ENCODE measurements around the gene PANK4. TPM values are rescaled to one million over a fixed set of nuclear protein-coding genes. Genes with fewer than 3 reads are reported as not detected.
"Not testable (repeated sequence)": the region's sequence is repeated elsewhere in the genome, so short reads cannot be mapped to it uniquely, and the experiment has no call there.

Gene PANK4
- total RNA-seq, 1 experiment from 2014 or later: 45.6 TPM

DNA sequence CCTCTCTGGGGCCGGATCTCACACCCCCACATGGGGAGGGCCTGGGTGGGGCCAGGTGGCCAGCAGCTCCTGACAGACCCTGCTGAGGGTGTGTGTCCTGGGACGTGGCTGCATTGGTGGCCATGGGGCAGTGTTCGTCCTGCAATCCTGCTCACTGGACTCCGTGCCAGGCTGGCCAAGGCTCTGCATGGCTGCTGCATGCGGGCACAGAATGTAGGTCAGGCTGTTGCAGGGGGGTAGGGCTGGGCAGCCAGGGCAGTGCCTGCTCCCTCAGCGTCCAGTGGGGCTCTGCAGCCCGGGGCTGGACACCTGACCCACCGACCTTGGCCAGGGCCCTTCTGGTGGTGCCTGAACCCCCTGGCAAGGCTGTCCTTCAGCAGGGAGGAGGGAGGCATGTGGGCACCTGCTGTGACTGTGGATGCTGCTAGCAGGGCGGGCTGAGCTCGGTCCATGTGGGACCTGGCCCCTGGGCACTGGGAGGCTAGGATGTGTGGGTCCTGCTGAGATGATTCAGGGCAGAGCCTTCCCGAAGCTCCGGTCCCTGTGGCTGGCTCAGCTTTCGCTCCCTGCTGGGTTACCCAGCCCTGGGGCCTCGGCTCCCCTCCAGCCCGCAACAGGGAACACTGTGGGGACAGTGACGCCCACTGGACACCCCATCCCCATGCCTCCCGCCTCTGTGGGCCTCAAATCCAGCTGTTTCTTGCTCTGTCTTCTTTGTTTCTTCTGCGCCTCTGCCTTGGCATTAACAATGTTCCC is 65.2 kb downstream of the PANK4 start:
- H3K27me3 ChIP-seq (replicated peaks; ENCODE audit: insufficient read depth, low read depth, low read length, poor library complexity): peaks cover 51% of the 10 kb centered on the region
- no peak overlapping the region for H3K27ac ChIP-seq (ENCODE audit: low read depth, low read length, poor library complexity, severe bottlenecking)
- CTCF ChIA-PET: no interaction called here
- BruUV-seq (replicated peaks): no TSS peak
- no peak overlapping the region for H3K4me3 ChIP-seq (ENCODE audit: low read depth, low read length, poor library complexity, severe bottlenecking)
- no peaks in the 10 kb centered on the region for H3K36me3 ChIP-seq (ENCODE audit: insufficient read depth, low read length, poor library complexity, severe bottlenecking)
- H3K9me3 ChIP-seq (ENCODE audit: low read depth, low read length, poor library complexity, severe bottlenecking): no peaks in the 10 kb centered on the region
- TF ChIP-seq, protein P1, sequence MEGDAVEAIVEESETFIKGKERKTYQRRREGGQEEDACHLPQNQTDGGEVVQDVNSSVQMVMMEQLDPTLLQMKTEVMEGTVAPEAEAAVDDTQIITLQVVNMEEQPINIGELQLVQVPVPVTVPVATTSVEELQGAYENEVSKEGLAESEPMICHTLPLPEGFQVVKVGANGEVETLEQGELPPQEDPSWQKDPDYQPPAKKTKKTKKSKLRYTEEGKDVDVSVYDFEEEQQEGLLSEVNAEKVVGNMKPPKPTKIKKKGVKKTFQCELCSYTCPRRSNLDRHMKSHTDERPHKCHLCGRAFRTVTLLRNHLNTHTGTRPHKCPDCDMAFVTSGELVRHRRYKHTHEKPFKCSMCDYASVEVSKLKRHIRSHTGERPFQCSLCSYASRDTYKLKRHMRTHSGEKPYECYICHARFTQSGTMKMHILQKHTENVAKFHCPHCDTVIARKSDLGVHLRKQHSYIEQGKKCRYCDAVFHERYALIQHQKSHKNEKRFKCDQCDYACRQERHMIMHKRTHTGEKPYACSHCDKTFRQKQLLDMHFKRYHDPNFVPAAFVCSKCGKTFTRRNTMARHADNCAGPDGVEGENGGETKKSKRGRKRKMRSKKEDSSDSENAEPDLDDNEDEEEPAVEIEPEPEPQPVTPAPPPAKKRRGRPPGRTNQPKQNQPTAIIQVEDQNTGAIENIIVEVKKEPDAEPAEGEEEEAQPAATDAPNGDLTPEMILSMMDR (conservative IDR thresholded peaks at IDR 0.05; ENCODE audit: low read depth, low read length): no peak
- TF ChIP-seq EZH2 (IDR thresholded peaks at IDR 0.05; ENCODE audit: borderline replicate concordance, low read depth, low read length, poor library complexity, severe bottlenecking): no peak
- POLR2A ChIA-PET (ENCODE audit: low non-redundant PET): no interaction called here
- intact Hi-C loops (cut with micrococcal nuclease; ENCODE audit: unreplicated experiment): no loop called here
- H3K4me1 ChIP-seq (ENCODE audit: insufficient read depth, low read length, poor library complexity, severe bottlenecking): no peaks in the 10 kb centered on the region
- DNase-seq (ENCODE audit: low spot score): no peak

DNA sequence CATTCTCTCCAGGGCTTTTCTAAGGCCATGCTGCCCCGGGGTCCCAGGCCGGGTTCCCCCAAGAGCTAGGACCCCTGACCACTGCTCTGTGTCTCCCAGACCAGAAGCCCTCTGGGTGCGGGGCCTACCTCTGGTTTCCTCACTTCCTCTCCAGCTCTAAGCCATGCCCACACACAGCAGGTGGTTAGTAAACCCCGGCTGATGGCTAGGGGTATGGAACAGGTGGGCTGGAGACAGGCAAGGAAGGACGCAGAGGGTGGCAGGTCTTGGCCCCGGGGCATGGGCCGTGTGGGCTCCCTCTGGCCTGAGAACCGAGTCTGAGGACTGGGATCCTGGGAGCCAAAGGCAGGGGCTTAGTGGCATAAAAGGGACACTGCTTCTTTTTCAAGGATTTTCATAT is 66.2 kb downstream of the PANK4 start:
- intact Hi-C loops (cut with micrococcal nuclease; ENCODE audit: unreplicated experiment): no loop called here
- H3K4me1 ChIP-seq (ENCODE audit: insufficient read depth, low read length, poor library complexity, severe bottlenecking): no peaks in the 10 kb centered on the region
- POLR2A ChIA-PET (ENCODE audit: low non-redundant PET): no interaction called here

GRCh38 chr1:2459757-2460156 is 66.6 kb downstream of the PANK4 start:
- ChIA-PET POLR2A (ENCODE audit: low non-redundant PET) (no interaction called here), CTCF (no interaction called here)
- BruUV-seq (replicated peaks): no TSS peak
- Histone ChIP-seq H3K27ac (ENCODE audit: low read depth, low read length, poor library complexity, severe bottlenecking) (no peak overlapping the region), H3K27me3 (replicated peaks; ENCODE audit: insufficient read depth, low read depth, low read length, poor library complexity) (peaks cover 43% of the 10 kb centered on the region), H3K9me3 (ENCODE audit: low read depth, low read length, poor library complexity, severe bottlenecking) (no peaks in the 10 kb centered on the region), H3K4me1 (ENCODE audit: insufficient read depth, low read length, poor library complexity, severe bottlenecking) (no peaks in the 10 kb centered on the region), H3K36me3 (ENCODE audit: insufficient read depth, low read length, poor library complexity, severe bottlenecking) (no peaks in the 10 kb centered on the region), H3K4me3 (ENCODE audit: low read depth, low read length, poor library complexity, severe bottlenecking) (no peak overlapping the region)
- DNase-seq (ENCODE audit: low spot score): no peak
- TF ChIP-seq EZH2 (IDR thresholded peaks at IDR 0.05; ENCODE audit: borderline replicate concordance, low read depth, low read length, poor library complexity, severe bottlenecking): no peak
- TF ChIP-seq, protein P1 (conservative IDR thresholded peaks at IDR 0.05; ENCODE audit: low read depth, low read length): 0 out of 2 replicates have a peak, but pooled peaks have one; percentile 13
- intact Hi-C loops (cut with micrococcal nuclease; ENCODE audit: unreplicated experiment): no loop called here

More for the DNA sequence above, 66.2 kb downstream of the PANK4 start:
- CTCF ChIA-PET: interaction anchor here (0.5 kb wide), 1 partner anchor 123 kb away, joined by 3 read pairs; no protein-coding TSS in a partner anchor
- no peak for TF ChIP-seq EZH2 (IDR thresholded peaks at IDR 0.05; ENCODE audit: borderline replicate concordance, low read depth, low read length, poor library complexity, severe bottlenecking)
- TF ChIP-seq, protein P1 (conservative IDR thresholded peaks at IDR 0.05; ENCODE audit: low read depth, low read length): no peak
- no TSS peak for BruUV-seq (replicated peaks)
- H3K9me3 ChIP-seq (ENCODE audit: low read depth, low read length, poor library complexity, severe bottlenecking): no peaks in the 10 kb centered on the region
- H3K27me3 ChIP-seq (replicated peaks; ENCODE audit: insufficient read depth, low read depth, low read length, poor library complexity): peaks cover 47% of the 10 kb centered on the region
- H3K36me3 ChIP-seq (ENCODE audit: insufficient read depth, low read length, poor library complexity, severe bottlenecking): no peaks in the 10 kb centered on the region
- DNase-seq (ENCODE audit: low spot score): no peak
- no peak overlapping the region for H3K4me3 ChIP-seq (ENCODE audit: low read depth, low read length, poor library complexity, severe bottlenecking)
- no peak overlapping the region for H3K27ac ChIP-seq (ENCODE audit: low read depth, low read length, poor library complexity, severe bottlenecking)

- intact Hi-C loops (cut with micrococcal nuclease; ENCODE audit: unreplicated experiment); H3K4me3 ChIP-seq (ENCODE audit: low read depth, low read length, poor library complexity, severe bottlenecking); H3K9me3 ChIP-seq (ENCODE audit: low read depth, low read length, poor library complexity, severe bottlenecking); DNase-seq (ENCODE audit: low spot score); BruUV-seq (replicated peaks); H3K36me3 ChIP-seq (ENCODE audit: insufficient read depth, low read length, poor library complexity, severe bottlenecking); H3K4me1 ChIP-seq (ENCODE audit: insufficient read depth, low read length, poor library complexity, severe bottlenecking); POLR2A ChIA-PET (ENCODE audit: low non-redundant PET); H3K27ac ChIP-seq (ENCODE audit: low read depth, low read length, poor library complexity, severe bottlenecking); CTCF ChIA-PET: not testable (repeated sequence)
- peaks cover 37% of the 10 kb centered on the region for H3K27me3 ChIP-seq (replicated peaks; ENCODE audit: insufficient read depth, low read depth, low read length, poor library complexity)
Observed at GRCh38 chr1:2459102-2459753, 67.2 kb downstream of the PANK4 start.

Measured in A673 (cell line).